ENCODE measurements around the gene ADGRB3. TPM values are rescaled to one million over a fixed set of nuclear protein-coding genes. Genes with fewer than 3 reads are reported as not detected.

The ADGRB3 gene
- total RNA-seq, 4 donors from 2014 or later = 3.9 to 9.8 (median 7.2) TPM

DNA sequence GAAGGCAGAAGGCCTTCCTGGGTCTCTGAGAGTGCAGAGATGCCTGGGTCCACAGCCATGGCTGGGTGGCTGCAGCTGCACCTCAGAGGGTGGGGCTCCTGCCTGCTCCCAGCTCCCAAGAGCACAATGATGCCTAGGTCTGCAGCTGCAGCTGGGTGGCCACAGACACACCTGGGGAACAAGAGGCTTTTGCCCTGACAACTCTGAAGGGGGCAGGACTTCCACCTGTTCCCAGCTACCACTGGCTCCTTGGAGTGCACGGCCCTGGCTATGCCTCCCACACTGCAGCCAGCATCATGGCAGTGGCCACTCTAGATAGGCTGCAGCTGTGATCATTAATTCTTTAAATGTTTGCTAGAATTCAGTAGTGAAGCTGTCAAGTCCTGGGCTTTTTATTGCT is 511.3 kb downstream of the ADGRB3 start:
- Histone ChIP-seq H3K9me3 (peaks cover 0 to 8% (median 0%) of the 10 kb centered on the region in 3 donors), H3K4me3 (no peak overlapping the region), H3K4me1 (no peaks in the 10 kb centered on the region), H3K27ac (no peak overlapping the region), H3K27me3 (no peaks in the 10 kb centered on the region), H3K36me3 (no peaks in the 10 kb centered on the region)
- 50% methylated on average over 1 of the region's 1 CpG; no CpG with 5 or more reads in 1 of the 2 donors for WGBS, 2 donors (ENCODE audit: low coverage in 1 of 2)
- ATAC-seq = no peak
- TF ChIP-seq, protein P1, sequence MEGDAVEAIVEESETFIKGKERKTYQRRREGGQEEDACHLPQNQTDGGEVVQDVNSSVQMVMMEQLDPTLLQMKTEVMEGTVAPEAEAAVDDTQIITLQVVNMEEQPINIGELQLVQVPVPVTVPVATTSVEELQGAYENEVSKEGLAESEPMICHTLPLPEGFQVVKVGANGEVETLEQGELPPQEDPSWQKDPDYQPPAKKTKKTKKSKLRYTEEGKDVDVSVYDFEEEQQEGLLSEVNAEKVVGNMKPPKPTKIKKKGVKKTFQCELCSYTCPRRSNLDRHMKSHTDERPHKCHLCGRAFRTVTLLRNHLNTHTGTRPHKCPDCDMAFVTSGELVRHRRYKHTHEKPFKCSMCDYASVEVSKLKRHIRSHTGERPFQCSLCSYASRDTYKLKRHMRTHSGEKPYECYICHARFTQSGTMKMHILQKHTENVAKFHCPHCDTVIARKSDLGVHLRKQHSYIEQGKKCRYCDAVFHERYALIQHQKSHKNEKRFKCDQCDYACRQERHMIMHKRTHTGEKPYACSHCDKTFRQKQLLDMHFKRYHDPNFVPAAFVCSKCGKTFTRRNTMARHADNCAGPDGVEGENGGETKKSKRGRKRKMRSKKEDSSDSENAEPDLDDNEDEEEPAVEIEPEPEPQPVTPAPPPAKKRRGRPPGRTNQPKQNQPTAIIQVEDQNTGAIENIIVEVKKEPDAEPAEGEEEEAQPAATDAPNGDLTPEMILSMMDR (IDR thresholded peaks at IDR 0.05) = no peak

DNA sequence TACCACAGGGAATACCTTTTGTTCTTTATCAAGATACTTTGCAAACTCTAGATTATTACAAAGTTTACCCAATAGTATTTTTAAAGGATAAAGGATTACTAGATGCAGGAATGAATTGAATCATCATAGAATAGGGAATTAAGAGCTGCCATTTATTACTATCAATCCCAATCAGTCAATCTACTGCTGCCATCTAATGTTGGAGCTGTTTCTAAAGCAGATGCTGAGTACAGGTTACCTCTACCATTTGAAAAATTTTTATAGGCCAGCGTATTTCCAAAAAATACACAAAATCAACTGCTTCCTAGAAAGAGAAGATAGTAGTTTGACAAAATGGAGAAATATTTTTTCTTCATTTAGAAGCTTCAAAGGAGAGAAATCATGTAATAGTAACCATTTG is 520.4 kb downstream of the ADGRB3 start:
- TF ChIP-seq POLR2AphosphoS5 (IDR thresholded peaks at IDR 0.05) (no peak), POLR2A (IDR thresholded peaks at IDR 0.05) (no peak), EP300 (IDR thresholded peaks at IDR 0.05) (no peak)
- TF ChIP-seq, protein P1 (IDR thresholded peaks at IDR 0.05) = no peak
- Histone ChIP-seq H3K36me3 (no peaks in the 10 kb centered on the region), H3K4me1 (no peaks in the 10 kb centered on the region), H3K4me3 (no peak overlapping the region), H3K27me3 (no peaks in the 10 kb centered on the region), H3K27ac (no peak overlapping the region), H3K9me3 (no peaks in the 10 kb centered on the region)
- ATAC-seq = no peak
- WGBS, 2 donors (ENCODE audit: low coverage in 1 of 2) = 78 to 95% methylated on average over 1 of the region's 1 CpG

DNA sequence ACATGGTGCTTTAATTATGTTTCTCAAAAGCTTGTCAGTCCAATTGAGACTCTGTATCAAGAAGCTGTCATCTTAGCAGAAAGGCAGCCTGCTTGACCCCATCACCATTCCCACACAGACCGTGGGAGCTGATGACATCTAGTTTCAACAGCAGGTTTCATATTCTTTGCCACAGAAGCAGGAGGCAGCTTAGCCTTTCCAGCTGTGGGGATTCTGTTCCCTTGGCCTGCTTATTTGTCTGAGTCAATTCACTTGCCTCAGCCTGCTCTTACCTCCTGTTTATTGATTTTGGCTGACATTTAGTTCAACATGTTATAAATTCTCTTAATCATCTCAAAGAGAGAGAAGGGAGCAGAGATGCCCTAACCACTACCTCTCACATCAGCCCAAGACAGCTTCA is 527.7 kb downstream of the ADGRB3 start:
- H3K9me3 ChIP-seq = no peaks in the 10 kb centered on the region
- H3K36me3 ChIP-seq = no peaks in the 10 kb centered on the region
- no peak overlapping the region for H3K4me3 ChIP-seq
- 29 to 47% methylated on average over 1 of the region's 1 CpG for WGBS, 2 donors (ENCODE audit: low coverage in 1 of 2)
- no peak overlapping the region for H3K27ac ChIP-seq
- TF ChIP-seq EP300 (IDR thresholded peaks at IDR 0.05) = no peak
- no peak for TF ChIP-seq POLR2A (IDR thresholded peaks at IDR 0.05)
- TF ChIP-seq, protein P1 (IDR thresholded peaks at IDR 0.05) = no peak
- TF ChIP-seq POLR2AphosphoS5 (IDR thresholded peaks at IDR 0.05) = no peak
- H3K27me3 ChIP-seq = no peaks in the 10 kb centered on the region
- ATAC-seq = no peak
- H3K4me1 ChIP-seq = no peaks in the 10 kb centered on the region

DNA sequence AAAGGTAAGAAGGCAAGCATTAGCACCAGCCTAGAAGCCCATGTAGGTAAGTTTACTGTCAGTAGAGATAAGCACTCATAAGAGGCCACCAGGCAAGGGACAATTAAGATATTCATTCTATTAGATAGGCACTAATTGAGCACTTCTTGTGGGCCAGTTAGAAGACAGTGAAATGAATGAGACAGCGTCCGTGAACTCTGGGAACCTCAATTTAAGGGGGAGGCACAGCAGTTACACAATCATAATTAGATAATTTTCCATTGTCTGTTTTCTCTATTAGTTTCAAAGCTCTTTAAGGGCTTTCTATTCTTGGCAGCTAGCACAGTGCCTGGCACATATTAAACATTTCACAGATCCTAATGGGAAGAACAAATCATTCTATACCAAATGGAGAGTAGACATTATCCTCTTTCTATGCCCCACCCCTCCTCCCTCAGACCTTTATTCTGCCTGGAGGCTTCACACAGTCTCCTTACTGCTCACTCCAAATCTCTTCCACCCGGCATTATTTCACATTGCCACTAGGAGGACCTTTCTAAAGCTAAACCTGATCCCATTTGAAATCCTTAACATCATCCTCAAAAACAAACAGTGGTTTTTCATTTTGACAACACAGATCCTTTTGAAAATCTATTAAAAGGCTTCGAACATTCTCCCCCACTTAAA is 529.6 kb downstream of the ADGRB3 start:
- no peak for ATAC-seq
- Histone ChIP-seq H3K9me3 (no peaks in the 10 kb centered on the region), H3K27me3 (no peaks in the 10 kb centered on the region), H3K4me3 (no peak overlapping the region), H3K4me1 (no peaks in the 10 kb centered on the region), H3K27ac (no peak overlapping the region), H3K36me3 (no peaks in the 10 kb centered on the region)
- TF ChIP-seq, protein P1 (IDR thresholded peaks at IDR 0.05) = no peak
- no peak for TF ChIP-seq POLR2AphosphoS5 (IDR thresholded peaks at IDR 0.05)
- TF ChIP-seq EP300 (IDR thresholded peaks at IDR 0.05) = no peak
- TF ChIP-seq POLR2A (IDR thresholded peaks at IDR 0.05) = no peak
- 56 to 73% methylated on average over 4 of the region's 4 CpGs for whole genome bisulfite sequencing, 2 donors (ENCODE audit: low coverage in 1 of 2)

DNA sequence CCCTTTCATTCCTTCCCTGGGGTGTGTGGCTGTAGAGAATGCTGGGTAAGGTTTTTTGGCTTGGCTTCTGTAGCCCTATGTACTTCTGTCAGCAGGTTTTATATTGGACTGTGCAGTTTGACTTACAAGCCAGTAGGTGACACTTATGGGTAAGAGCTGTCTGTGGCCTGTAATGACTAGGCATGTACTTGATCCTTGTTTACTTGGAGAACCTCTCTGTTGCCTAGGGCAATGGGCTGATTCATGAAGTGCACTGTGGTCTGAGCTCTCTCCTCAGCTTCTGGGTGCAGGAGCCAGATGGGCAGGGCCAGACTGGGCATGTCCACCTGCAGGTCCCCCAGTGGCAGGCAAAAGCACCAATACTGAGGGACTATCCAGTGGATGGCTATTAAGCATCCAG is 544.6 kb downstream of the ADGRB3 start:
- Histone ChIP-seq H3K4me1 (no peaks in the 10 kb centered on the region), H3K27ac (no peak overlapping the region), H3K36me3 (no peaks in the 10 kb centered on the region), H3K4me3 (no peak overlapping the region), H3K27me3 (no peaks in the 10 kb centered on the region), H3K9me3 (no peaks in the 10 kb centered on the region)
- TF ChIP-seq, protein P1 (IDR thresholded peaks at IDR 0.05) = no peak
- TF ChIP-seq POLR2AphosphoS5 (IDR thresholded peaks at IDR 0.05) = no peak
- no peak for TF ChIP-seq EP300 (IDR thresholded peaks at IDR 0.05)
- TF ChIP-seq POLR2A (IDR thresholded peaks at IDR 0.05) = no peak
- no peak for ATAC-seq
